Measurements from ENCODE around the gene HIVEP2. TPM values are rescaled to one million over a fixed set of nuclear protein-coding genes. Genes with fewer than 3 reads are reported as not detected.
A peak's percentile ranks its signal among the peaks of the same experiment; 100 is the strongest.

The HIVEP2 gene
- total and polyA plus RNA-seq, 2 of the 4 experiments (the other 2 are of a cell fraction), result 4.3 to 11.3 TPM

GRCh38 chr6:142887517-142887916, 57.5 kb downstream of the HIVEP2 start:
- no peak overlapping the region for H3K56ac ChIP-seq (ENCODE audit: extremely low read depth, insufficient read depth, low read length)
- no peak overlapping the region for H2BK20ac ChIP-seq (ENCODE audit: low read depth, low read length)
- H3K79me1 ChIP-seq (ENCODE audit: low read depth in 1 of 2, low read length in 2 of 2), result peaks cover 28 to 61% of the 10 kb centered on the region in 2 experiments
- H3K9me3 ChIP-seq (ENCODE audit: control insufficient read depth, insufficient read depth, low read length), result no peaks in the 10 kb centered on the region
- H3K9me1 ChIP-seq (ENCODE audit: insufficient read depth, low read length), result peaks cover 9% of the 10 kb centered on the region
- CTCF ChIA-PET, result no interaction called here
- peak overlapping the region; percentile 37; the same call in 1 of the 2 replicates for H3K18ac ChIP-seq (ENCODE audit: low read depth, low read length)
- no peak overlapping the region; the same call in 1 of the 2 replicates for H3K23ac ChIP-seq (ENCODE audit: low read depth, low read length)
- H3K36me3 ChIP-seq (ENCODE audit: control insufficient read depth, insufficient read depth, low read length), result no peaks in the 10 kb centered on the region
- no CpG with 5 or more reads among the region's 3 CpGs for WGBS, 2 experiments (ENCODE audit: extremely low coverage in 2 of 2, insufficient read length in 1 of 2)
- H2BK5ac ChIP-seq (ENCODE audit: low read depth, low read length, poor library complexity, severe bottlenecking), result no peak overlapping the region
- no peak overlapping the region for H2AK9ac ChIP-seq (replicated peaks; ENCODE audit: low read depth, low read length, poor library complexity)
- no peaks in the 10 kb centered on the region for H3K27me3 ChIP-seq (ENCODE audit: control insufficient read depth, insufficient read depth, low read length)
- H4K20me1 ChIP-seq (ENCODE audit: insufficient read depth, low read length), result no peaks in the 10 kb centered on the region
- DNase-seq (no peak), ATAC-seq (ENCODE audit: low read depth) (no peak)
- 0 out of 2 replicates have a peak overlapping the region, but pooled peaks have one; percentile 65 for H3K14ac ChIP-seq (replicated peaks; ENCODE audit: low read depth, low read length)
- H4K5ac ChIP-seq (ENCODE audit: low read depth, low read length), result no peak overlapping the region
- peak overlapping the region; percentile 63; the same call in 1 of the 2 replicates for H3K4ac ChIP-seq (ENCODE audit: low read depth, low read length)
- POLR2A ChIA-PET (ENCODE audit: unreplicated experiment), result no interaction called here
- in situ Hi-C loops (cut with MboI; ENCODE audit: low sequenced_read_pairs), result no loop called here
- no peak overlapping the region for H3K4me3 ChIP-seq (ENCODE audit: insufficient read depth, low read depth, low read length)
- intact Hi-C loops (cut with micrococcal nuclease), result loop anchor here (5.0 kb wide), 2 partner anchors 195 to 540 kb away; no protein-coding TSS in a partner anchor
- peaks cover 12% of the 10 kb centered on the region for H3K4me1 ChIP-seq (ENCODE audit: control insufficient read depth, insufficient read depth, low read length)
- no peak overlapping the region for H2BK15ac ChIP-seq (ENCODE audit: low read depth, low read length)
- no peak overlapping the region for H3K4me2 ChIP-seq (ENCODE audit: low read depth, low read length)
- no peak overlapping the region for H2BK120ac ChIP-seq (ENCODE audit: low read depth, low read length)
- no peak overlapping the region for H2AFZ ChIP-seq (replicated peaks; ENCODE audit: low read length, poor library complexity)
- no TSS peak for BruUV-seq (replicated peaks)
- H3K9ac ChIP-seq (ENCODE audit: low read depth, low read length), result no peak overlapping the region
- H4K8ac ChIP-seq (ENCODE audit: low read depth in 2 of 2, low read length in 2 of 2), result no peak overlapping the region; a peak in 1 of 4 replicates
- dilution Hi-C loops (cut with HindIII; ENCODE audit: low sequenced_read_pairs, unreplicated experiment), result no loop called here
- no peak overlapping the region for H4K91ac ChIP-seq (ENCODE audit: insufficient read depth, low read depth, low read length)
- H3K27ac ChIP-seq (ENCODE audit: insufficient read depth, low read length), result no peak overlapping the region
- TF ChIP-seq RAD21 (IDR thresholded peaks at IDR 0.05; ENCODE audit: low read length) (no peak), CHD1 (IDR thresholded peaks at IDR 0.05; ENCODE audit: low read depth, low read length) (no peak), CTCF (conservative IDR thresholded peaks at IDR 0.05; ENCODE audit: low read depth, low read length) (no peak), RFX5 (IDR thresholded peaks at IDR 0.05; ENCODE audit: low read depth, low read length) (no peak), SMC3 (IDR thresholded peaks at IDR 0.05; ENCODE audit: low read depth, low read length) (no peak), NFE2L2 (IDR thresholded peaks at IDR 0.05; ENCODE audit: low read depth, low read length) (no peak), ELK1 (IDR thresholded peaks at IDR 0.05; ENCODE audit: borderline replicate concordance, low read depth, low read length) (no peak), BHLHE40 (IDR thresholded peaks at IDR 0.05; ENCODE audit: low read depth, low read length) (no peak), MAFK (IDR thresholded peaks at IDR 0.05; ENCODE audit: low read depth, low read length) (no peak), CEBPB (IDR thresholded peaks at IDR 0.05; ENCODE audit: low read depth, low read length) (no peak), MXI1 (IDR thresholded peaks at IDR 0.05; ENCODE audit: borderline replicate concordance, low read depth, low read length) (no peak), POLR2A (IDR thresholded peaks at IDR 0.05; ENCODE audit: low read depth, low read length) (no peak)
- H2AK5ac ChIP-seq (ENCODE audit: low read depth, low read length), result no peak overlapping the region
